Gastrocnemius medialis (tissue), 4 donors: Measurements from ENCODE around the gene NRXN2. TPM values are rescaled to one million over a fixed set of nuclear protein-coding genes. Genes with fewer than 3 reads are reported as not detected.

Experiments
- ATAC-seq, 2 donors: fragments of 150-250 bp; one replicate each; pipeline ENCODE4 v1.9.1; 2016
- DNase-seq, 2 donors: peaks; one replicate each; pipeline ENCODE4 v3.0.0-alpha.2; 2019
- H3K27ac ChIP-seq, 4 donors: fragments of 200-600 bp; sonication (generic); 1 replicate in 1 of 4; 2 replicates in 3 of 4; pipeline ENCODE4 v1.5.1; 2016 to 2018; ENCODE audit warnings: mild to moderate bottlenecking in 2 of 4, moderate library complexity in 1 of 4
- H3K27me3 ChIP-seq, 3 donors: fragments of 200-600 bp; sonication (generic) in 2 of 3; 1 replicate in 1 of 3; 2 replicates in 2 of 3; pipeline versions ENCODE4 v1.5.1 to v1.6.0; 2016 to 2019; ENCODE audit warnings: mild to moderate bottlenecking in 1 of 3, moderate library complexity in 1 of 3
- H3K36me3 ChIP-seq, 2 donors: fragments of 200-600 bp; sonication (generic) in 1 of 2; one replicate each; pipeline ENCODE4 v1.5.1; 2017 to 2018
- H3K4me1 ChIP-seq, 2 donors: fragments of 200-600 bp; sonication (generic) in 1 of 2; one replicate each; pipeline ENCODE4 v1.5.1; 2016 to 2017; ENCODE audit warnings: mild to moderate bottlenecking in 2 of 2
- H3K4me3 ChIP-seq, 4 donors: fragments of 200-600 bp; sonication (generic) in 3 of 4; 1 replicate in 1 of 4; 2 replicates in 3 of 4; pipeline ENCODE4 v1.5.1; 2016 to 2019; ENCODE audit warnings: mild to moderate bottlenecking in 2 of 4
- H3K9me3 ChIP-seq, 3 donors: fragments of 200-600 bp; sonication (generic) in 2 of 3; 1 replicate in 1 of 3; 2 replicates in 2 of 3; pipeline ENCODE4 v1.5.1; 2016 to 2019
- POLR2A ChIP-seq, 2 donors: fragments of 450-650 bp; IDR thresholded peaks; one replicate each; pipeline ENCODE4 v1.6.1; 2017; ENCODE audit warnings: antibody characterized with exemption in 2 of 2, mild to moderate bottlenecking in 2 of 2, moderate library complexity in 2 of 2
- in situ Hi-C, 4 donors: fragments of 200-750 bp; cut with MboI; loops; one replicate each; pipeline versions ENCODE4 v1.15.0 to v1.8.0; 2017; ENCODE audit warnings: low sequenced_read_pairs in 4 of 4
- intact Hi-C: fragments of 100-400 bp; cut with DNase I; formaldehyde crosslinking; loops from one replicate; pipeline ENCODE4 v1.15.1; 2023; ENCODE audit warnings: low total_unique reads
- total RNA-seq, 4 donors: library from RNA; depleted of rRNA; stranded (reverse); fragments of >200 nt; gene quantifications; one replicate each; pipeline versions ENCODE4 v1.1.0 to v1.2.3, GENCODE V29; 2016
- TF ChIP-seq, protein P1 (sequence below), 5 experiments: fragments of 450-650 bp in 3 of 5; fragments of 200-600 bp in 2 of 5; sonication (generic) in 2 of 5; IDR thresholded peaks in 4 of 5; conservative IDR thresholded peaks in 1 of 5; 1 replicate in 4 of 5; 2 replicates in 1 of 5; pipeline ENCODE4 v1.5.1; 2016 to 2019; ENCODE audit warnings: antibody characterized with exemption in 5 of 5, mild to moderate bottlenecking in 3 of 5, moderate library complexity in 3 of 5

NRXN2 gene
- total RNA-seq, 4 donors from 2014 or later = 0.15 to 6.2 (median 1.8) TPM

DNA sequence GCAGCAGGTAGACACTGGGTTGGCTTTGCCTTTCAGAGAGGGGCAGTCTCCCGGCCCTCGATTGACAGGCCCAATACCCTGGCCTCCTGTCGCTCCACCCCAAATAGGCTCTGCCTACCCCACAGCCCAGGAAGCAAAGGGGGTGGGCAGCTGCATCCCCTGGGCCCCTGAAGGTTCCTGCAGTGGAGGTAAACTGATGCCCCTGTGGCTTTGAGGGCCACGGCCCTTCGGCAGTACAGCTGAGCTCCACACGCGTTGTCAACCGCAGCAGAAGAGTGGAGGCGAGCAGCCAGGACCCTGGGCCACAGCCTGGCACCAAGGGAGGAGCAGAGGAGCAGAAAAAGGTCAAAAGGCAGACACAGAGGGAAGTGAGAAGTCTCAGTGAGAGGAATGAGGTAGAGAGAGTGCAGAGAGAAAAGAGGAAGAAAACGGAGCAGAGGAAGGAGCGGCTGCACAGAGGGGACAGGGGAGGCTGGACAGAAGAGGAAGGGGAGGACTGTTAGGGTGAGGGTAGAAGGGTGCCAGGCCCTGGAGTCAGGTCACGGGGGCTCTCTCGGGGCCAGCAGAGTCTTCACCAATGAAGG, 67.9 kb downstream of the NRXN2 start:
- no peak overlapping the region for H3K27ac ChIP-seq
- no peak for ATAC-seq
- no peaks in the 10 kb centered on the region for H3K9me3 ChIP-seq
- peaks cover 3 to 8% of the 10 kb centered on the region in 2 donors for H3K4me1 ChIP-seq
- intact Hi-C loops = no loop called here
- no peak for DNase-seq
- H3K27me3 ChIP-seq = no peaks in the 10 kb centered on the region
- TF ChIP-seq, protein P1, sequence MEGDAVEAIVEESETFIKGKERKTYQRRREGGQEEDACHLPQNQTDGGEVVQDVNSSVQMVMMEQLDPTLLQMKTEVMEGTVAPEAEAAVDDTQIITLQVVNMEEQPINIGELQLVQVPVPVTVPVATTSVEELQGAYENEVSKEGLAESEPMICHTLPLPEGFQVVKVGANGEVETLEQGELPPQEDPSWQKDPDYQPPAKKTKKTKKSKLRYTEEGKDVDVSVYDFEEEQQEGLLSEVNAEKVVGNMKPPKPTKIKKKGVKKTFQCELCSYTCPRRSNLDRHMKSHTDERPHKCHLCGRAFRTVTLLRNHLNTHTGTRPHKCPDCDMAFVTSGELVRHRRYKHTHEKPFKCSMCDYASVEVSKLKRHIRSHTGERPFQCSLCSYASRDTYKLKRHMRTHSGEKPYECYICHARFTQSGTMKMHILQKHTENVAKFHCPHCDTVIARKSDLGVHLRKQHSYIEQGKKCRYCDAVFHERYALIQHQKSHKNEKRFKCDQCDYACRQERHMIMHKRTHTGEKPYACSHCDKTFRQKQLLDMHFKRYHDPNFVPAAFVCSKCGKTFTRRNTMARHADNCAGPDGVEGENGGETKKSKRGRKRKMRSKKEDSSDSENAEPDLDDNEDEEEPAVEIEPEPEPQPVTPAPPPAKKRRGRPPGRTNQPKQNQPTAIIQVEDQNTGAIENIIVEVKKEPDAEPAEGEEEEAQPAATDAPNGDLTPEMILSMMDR (IDR thresholded peaks at IDR 0.05 in 4 of 5, conservative IDR thresholded peaks at IDR 0.05 in 1 of 5) = no peak
- no peak for TF ChIP-seq POLR2A (IDR thresholded peaks at IDR 0.05)
- in situ Hi-C loops = no loop called here
- H3K4me3 ChIP-seq = no peak overlapping the region
- H3K36me3 ChIP-seq = no peaks in the 10 kb centered on the region

DNA sequence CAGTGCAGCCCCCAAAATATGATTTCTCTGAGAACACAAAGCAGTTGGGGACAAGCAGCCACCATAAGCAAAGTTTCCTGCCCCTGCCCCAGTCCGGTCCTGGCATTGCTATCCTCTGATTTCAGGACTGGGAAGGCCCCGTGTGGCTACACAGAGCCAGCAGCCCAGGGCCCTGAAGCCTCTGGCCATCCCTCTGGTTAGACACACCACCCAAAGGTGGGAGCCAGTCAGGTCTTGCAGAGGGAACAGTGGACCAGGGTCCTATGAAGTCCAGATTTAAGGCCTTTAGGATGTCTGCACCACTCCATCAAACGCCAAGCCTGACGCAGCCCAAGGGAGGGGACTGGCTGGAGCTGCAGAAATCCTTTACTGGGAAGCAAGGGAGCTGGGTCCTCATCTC, 68.6 kb downstream of the NRXN2 start:
- ATAC-seq = no peak
- in situ Hi-C loops = no loop called here
- intact Hi-C loops = no loop called here

DNA sequence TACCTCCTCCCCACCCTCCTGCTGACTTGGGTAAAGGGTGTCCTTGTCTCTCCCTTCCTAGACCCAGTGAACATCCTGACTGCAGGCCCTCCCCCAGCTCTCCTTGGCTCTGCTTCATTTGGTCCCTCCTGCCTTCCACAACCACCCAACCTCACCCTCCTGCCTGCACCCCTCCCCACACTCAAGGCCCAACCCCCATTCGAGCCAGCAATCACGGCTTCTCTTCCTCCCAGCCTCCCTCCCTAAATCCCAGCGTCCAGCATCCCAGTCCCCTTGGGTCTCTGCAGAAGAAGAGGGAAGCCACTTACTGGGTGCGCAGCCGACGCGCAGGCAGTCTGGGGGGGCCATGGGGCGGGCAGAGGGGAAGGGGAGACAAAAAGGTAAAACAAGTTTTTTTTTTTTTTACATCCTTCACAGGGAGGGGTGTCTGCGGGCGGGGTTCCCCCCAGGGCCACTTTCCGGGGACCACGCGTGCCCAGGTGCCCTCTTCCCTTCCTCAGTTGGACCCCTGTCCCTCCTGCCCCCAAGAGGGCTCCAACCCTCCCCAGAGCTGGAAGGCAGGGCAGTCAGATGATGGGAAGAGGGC, 69.5 kb downstream of the NRXN2 start:
- Histone ChIP-seq H3K4me3 (no peak overlapping the region), H3K9me3 (no peaks in the 10 kb centered on the region), H3K36me3 (no peaks in the 10 kb centered on the region), H3K27ac (no peak overlapping the region), H3K27me3 (no peaks in the 10 kb centered on the region), H3K4me1 (peaks cover 0 to 3% of the 10 kb centered on the region in 2 donors)
- TF ChIP-seq, protein P1 (IDR thresholded peaks at IDR 0.05 in 4 of 5, conservative IDR thresholded peaks at IDR 0.05 in 1 of 5) = no peak
- no peak for TF ChIP-seq POLR2A (IDR thresholded peaks at IDR 0.05)
- intact Hi-C loops = loop anchor here (1.0 to 2.0 kb wide), 4 partner anchors 35 to 204 kb away; partner anchors contain the start of gene NRXN2
- DNase-seq (no peak), ATAC-seq (no peak)
- in situ Hi-C loops = no loop called here

More for the DNA sequence above, 68.6 kb downstream of the NRXN2 start:
- Histone ChIP-seq H3K36me3 (no peaks in the 10 kb centered on the region), H3K27me3 (no peaks in the 10 kb centered on the region), H3K4me3 (no peak overlapping the region), H3K27ac (no peak overlapping the region), H3K4me1 (peaks cover 3% of the 10 kb centered on the region in 2 donors), H3K9me3 (no peaks in the 10 kb centered on the region)
- TF ChIP-seq POLR2A (IDR thresholded peaks at IDR 0.05) = no peak
- TF ChIP-seq, protein P1 (IDR thresholded peaks at IDR 0.05 in 4 of 5, conservative IDR thresholded peaks at IDR 0.05 in 1 of 5) = no peak
- DNase-seq = no peak

DNA sequence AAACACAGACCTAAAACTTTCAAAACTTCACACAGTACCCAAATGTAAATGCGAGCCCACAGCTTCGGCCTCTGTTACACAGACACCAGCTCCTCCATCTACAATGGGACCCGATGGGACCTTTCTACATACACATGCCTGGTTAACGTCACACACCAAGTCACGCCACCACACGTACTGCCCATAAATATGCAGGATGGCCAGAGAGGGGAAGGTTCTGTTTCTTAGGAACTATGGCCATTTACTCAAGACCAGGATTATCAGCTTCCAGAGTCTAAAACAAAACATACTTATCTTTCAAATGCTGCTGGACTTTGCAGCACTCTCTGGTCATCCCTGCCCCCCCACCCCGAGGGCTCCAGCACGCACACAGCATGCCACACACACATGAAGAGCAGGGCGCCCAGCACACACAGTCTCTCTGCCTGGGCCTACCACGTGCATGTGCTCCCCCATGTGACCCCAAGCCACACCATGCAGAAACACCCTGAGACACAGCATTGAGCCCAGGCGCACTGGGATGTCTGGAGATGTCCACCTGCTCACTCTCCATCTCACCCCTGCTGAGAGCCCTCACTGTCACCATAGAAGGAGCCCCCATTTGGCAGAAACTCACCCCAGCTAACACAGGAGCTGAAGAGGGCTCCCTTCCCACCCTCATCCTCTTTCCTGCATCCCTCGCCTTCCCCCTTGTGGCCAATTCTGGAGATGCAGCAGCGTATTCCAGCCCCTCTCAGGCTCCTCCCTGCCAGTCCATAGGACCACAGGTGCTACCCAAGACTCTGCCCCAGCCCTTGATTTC, 70.2 kb downstream of the NRXN2 start:
- no peak for TF ChIP-seq POLR2A (IDR thresholded peaks at IDR 0.05)
- TF ChIP-seq, protein P1 (IDR thresholded peaks at IDR 0.05 in 4 of 5, conservative IDR thresholded peaks at IDR 0.05 in 1 of 5) = peak; percentile 62 to 88 (median 84)
- intact Hi-C loops = loop anchor here (1.0 to 2.0 kb wide), 4 partner anchors 36 to 203 kb away; partner anchors contain the start of gene NRXN2
- in situ Hi-C loops = no loop called here
- DNase-seq (peak; percentile 39 to 59), ATAC-seq (peak; percentile 51 to 90)
- Histone ChIP-seq H3K27me3 (no peaks in the 10 kb centered on the region), H3K4me1 (peaks cover 0 to 3% of the 10 kb centered on the region in 2 donors), H3K9me3 (no peaks in the 10 kb centered on the region), H3K36me3 (no peaks in the 10 kb centered on the region), H3K27ac (no peak overlapping the region), H3K4me3 (no peak overlapping the region)
